ENCODE measurements around the gene UBASH3B.

DNA sequence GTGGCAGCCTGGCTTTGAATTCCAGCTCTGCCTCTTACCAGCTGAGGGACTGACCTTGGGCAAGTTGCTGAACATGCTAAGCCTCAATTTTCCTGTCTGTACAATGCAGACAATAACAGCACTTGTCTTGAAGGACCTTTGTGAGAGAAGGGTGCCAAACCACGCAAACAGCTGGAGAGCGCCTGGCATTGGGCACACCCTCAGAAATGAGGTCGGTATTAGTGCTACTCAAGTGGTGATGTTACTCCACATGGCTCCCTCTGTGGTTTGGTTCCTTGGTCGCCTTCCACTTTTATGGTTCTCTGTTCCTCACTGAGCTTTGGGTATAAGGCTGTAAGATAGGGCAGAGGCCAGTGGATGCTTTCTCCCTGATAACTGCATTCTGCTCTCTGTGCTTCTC, 8.2 kb downstream of the UBASH3B start:
- no peak for TF ChIP-seq SIN3A (IDR thresholded peaks at IDR 0.05; ENCODE audit: borderline replicate concordance, insufficient read depth, low read length)
- no peak for TF ChIP-seq TAF1 (IDR thresholded peaks at IDR 0.05; ENCODE audit: borderline replicate concordance, insufficient read depth, low read length)
- TF ChIP-seq, protein P1, sequence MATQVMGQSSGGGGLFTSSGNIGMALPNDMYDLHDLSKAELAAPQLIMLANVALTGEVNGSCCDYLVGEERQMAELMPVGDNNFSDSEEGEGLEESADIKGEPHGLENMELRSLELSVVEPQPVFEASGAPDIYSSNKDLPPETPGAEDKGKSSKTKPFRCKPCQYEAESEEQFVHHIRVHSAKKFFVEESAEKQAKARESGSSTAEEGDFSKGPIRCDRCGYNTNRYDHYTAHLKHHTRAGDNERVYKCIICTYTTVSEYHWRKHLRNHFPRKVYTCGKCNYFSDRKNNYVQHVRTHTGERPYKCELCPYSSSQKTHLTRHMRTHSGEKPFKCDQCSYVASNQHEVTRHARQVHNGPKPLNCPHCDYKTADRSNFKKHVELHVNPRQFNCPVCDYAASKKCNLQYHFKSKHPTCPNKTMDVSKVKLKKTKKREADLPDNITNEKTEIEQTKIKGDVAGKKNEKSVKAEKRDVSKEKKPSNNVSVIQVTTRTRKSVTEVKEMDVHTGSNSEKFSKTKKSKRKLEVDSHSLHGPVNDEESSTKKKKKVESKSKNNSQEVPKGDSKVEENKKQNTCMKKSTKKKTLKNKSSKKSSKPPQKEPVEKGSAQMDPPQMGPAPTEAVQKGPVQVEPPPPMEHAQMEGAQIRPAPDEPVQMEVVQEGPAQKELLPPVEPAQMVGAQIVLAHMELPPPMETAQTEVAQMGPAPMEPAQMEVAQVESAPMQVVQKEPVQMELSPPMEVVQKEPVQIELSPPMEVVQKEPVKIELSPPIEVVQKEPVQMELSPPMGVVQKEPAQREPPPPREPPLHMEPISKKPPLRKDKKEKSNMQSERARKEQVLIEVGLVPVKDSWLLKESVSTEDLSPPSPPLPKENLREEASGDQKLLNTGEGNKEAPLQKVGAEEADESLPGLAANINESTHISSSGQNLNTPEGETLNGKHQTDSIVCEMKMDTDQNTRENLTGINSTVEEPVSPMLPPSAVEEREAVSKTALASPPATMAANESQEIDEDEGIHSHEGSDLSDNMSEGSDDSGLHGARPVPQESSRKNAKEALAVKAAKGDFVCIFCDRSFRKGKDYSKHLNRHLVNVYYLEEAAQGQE (IDR thresholded peaks at IDR 0.05; ENCODE audit: insufficient read depth in 1 of 2, low read depth in 2 of 2, low read length in 2 of 2): no peak

Measured in PFSK-1 (cell line).